ENCODE data around the gene OR6M1.

OR6M1 gene

DNA sequence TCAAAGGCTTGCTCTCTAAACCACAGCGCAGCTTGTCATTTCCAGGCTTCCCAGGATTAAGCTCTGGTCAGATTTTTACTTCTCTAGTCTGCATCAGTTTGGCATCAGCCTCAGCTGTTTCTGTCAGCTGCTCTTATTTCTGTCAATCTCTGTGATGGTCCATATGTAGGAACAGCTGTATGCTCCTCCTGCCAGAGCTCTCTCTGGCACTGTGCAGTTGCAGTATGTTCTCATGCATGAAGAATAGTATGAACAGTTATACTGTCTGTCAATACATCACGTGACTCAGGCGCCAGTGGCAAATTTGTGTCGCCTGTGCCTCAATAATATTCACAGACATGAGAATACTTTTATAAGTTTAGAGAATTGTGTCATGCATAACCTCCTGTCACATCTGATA lies 6.7 kb downstream of the OR6M1 start:
- Histone ChIP-seq H3K4me3 (ENCODE audit: insufficient read length, low read depth) (no peak overlapping the region), H3K27me3 (ENCODE audit: insufficient read depth, insufficient read length) (no peaks in the 10 kb centered on the region), H3K9ac (ENCODE audit: insufficient read length, low read depth) (no peak overlapping the region), H3K9me3 (ENCODE audit: insufficient read depth, low read length) (no peaks in the 10 kb centered on the region), H3K36me3 (ENCODE audit: insufficient read depth, insufficient read length, low read length) (no peaks in the 10 kb centered on the region), H3K4me1 (ENCODE audit: insufficient read depth, insufficient read length) (no peaks in the 10 kb centered on the region)
- TF ChIP-seq SUZ12 (IDR thresholded peaks at IDR 0.05; ENCODE audit: extremely low read depth, insufficient read depth, insufficient read length) (no peak), YY1 (IDR thresholded peaks at IDR 0.05; ENCODE audit: insufficient read depth, insufficient read length) (no peak), ZNF274 (IDR thresholded peaks at IDR 0.05; ENCODE audit: low read depth, low read length) (no peak)
- DNase-seq (ENCODE audit: low read depth, low spot score) = no peak

DNA sequence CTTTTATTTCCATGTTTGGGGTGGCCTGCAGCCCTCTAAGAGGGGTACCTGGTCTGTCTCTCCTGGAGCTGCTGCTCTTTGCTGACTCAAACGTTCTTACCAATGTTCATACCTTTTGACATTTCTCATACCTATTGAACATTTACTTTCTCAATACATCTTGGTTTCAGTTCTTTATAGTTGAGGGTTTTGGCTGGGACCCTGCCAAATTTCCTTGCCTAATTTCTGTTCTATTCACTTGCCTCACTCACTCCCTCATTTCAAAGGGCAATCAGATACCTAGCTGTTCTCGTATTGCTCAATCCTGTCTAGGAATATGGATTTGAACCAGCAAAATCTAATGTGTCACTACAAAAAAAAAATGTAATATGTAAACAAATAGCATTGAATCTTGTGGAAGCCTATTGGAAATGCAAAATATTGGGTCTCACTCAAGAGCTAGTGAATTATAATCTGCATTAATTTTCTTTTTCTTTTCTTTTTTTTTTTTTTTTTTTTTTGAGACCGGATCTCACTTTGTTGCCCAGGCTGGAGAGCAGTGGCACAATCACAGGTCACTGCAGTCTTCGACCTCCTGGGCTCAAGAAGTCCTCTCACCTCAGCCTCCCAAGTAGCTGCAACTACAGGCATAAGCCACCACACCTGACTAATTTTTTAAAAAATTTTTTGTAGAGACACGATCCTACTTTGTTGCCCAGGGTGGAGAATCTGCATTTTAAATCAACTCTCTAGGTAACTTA lies 7.5 kb downstream of the OR6M1 start:
- no peak for DNase-seq (ENCODE audit: low read depth, low spot score)
- Histone ChIP-seq H3K4me3 (ENCODE audit: insufficient read length, low read depth) (no peak overlapping the region), H3K4me1 (ENCODE audit: insufficient read depth, insufficient read length) (no peaks in the 10 kb centered on the region), H3K9me3 (ENCODE audit: insufficient read depth, low read length) (no peaks in the 10 kb centered on the region), H3K36me3 (ENCODE audit: insufficient read depth, insufficient read length, low read length) (no peaks in the 10 kb centered on the region), H3K9ac (ENCODE audit: insufficient read length, low read depth) (no peak overlapping the region), H3K27me3 (ENCODE audit: insufficient read depth, insufficient read length) (no peaks in the 10 kb centered on the region)
- TF ChIP-seq ZNF274 (IDR thresholded peaks at IDR 0.05; ENCODE audit: low read depth, low read length) (no peak), YY1 (IDR thresholded peaks at IDR 0.05; ENCODE audit: insufficient read depth, insufficient read length) (no peak), SUZ12 (IDR thresholded peaks at IDR 0.05; ENCODE audit: extremely low read depth, insufficient read depth, insufficient read length) (no peak)

DNA sequence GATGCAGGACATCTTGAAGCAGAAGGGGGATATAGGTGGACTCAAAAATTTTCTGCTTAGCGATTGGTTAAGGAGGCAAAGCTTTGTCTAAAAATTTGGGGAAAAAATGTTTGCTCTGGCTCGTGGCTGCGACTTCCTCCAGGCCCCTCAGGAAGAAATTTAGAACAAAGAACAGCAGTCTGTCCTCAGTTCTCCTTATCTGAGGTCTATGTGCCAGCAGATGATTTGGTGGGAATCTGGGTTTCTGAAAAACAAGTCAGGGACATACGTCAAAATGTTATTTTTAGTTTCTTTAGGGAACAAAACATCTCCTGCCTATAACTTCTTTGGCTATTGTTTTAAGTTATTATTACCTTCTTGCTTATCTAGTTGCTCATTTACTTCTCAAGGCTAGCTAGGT lies 8.1 kb downstream of the OR6M1 start:
- Histone ChIP-seq H3K27me3 (ENCODE audit: insufficient read depth, insufficient read length) (no peaks in the 10 kb centered on the region), H3K9me3 (ENCODE audit: insufficient read depth, low read length) (no peaks in the 10 kb centered on the region), H3K9ac (ENCODE audit: insufficient read length, low read depth) (no peak overlapping the region), H3K4me1 (ENCODE audit: insufficient read depth, insufficient read length) (no peaks in the 10 kb centered on the region), H3K36me3 (ENCODE audit: insufficient read depth, insufficient read length, low read length) (no peaks in the 10 kb centered on the region), H3K4me3 (ENCODE audit: insufficient read length, low read depth) (no peak overlapping the region)
- TF ChIP-seq SUZ12 (IDR thresholded peaks at IDR 0.05; ENCODE audit: extremely low read depth, insufficient read depth, insufficient read length) = no peak
- TF ChIP-seq YY1 (IDR thresholded peaks at IDR 0.05; ENCODE audit: insufficient read depth, insufficient read length) = no peak
- TF ChIP-seq ZNF274 (IDR thresholded peaks at IDR 0.05; ENCODE audit: low read depth, low read length) = no peak
- DNase-seq (ENCODE audit: low read depth, low spot score) = no peak

DNA sequence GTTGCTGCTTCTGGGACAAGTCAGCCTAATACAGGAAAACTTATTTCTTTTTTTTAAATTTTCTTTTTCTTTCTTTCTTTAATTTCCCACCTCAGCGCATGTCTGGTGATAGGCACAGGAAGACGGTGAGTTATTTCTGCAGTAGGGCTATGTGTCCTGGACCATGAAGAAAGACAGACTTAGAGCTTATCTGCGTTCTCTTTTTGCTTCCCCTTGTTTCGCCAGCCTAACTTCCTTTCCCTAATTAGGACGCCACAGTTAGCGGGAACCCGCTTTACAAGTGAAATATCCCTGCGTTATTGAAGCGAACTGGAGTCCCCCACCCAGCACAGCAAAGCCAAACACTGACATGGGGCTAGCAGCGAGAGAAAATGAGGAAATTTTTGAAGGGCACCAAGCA lies 8.6 kb downstream of the OR6M1 start:
- no peak overlapping the region for H3K9ac ChIP-seq (ENCODE audit: insufficient read length, low read depth)
- DNase-seq (ENCODE audit: low read depth, low spot score) = no peak
- no peak overlapping the region for H3K4me3 ChIP-seq (ENCODE audit: insufficient read length, low read depth)
- TF ChIP-seq ZNF274 (IDR thresholded peaks at IDR 0.05; ENCODE audit: low read depth, low read length) (no peak), SUZ12 (IDR thresholded peaks at IDR 0.05; ENCODE audit: extremely low read depth, insufficient read depth, insufficient read length) (no peak), YY1 (IDR thresholded peaks at IDR 0.05; ENCODE audit: insufficient read depth, insufficient read length) (no peak)
- H3K4me1 ChIP-seq (ENCODE audit: insufficient read depth, insufficient read length) = no peaks in the 10 kb centered on the region
- no peaks in the 10 kb centered on the region for H3K9me3 ChIP-seq (ENCODE audit: insufficient read depth, low read length)
- H3K36me3 ChIP-seq (ENCODE audit: insufficient read depth, insufficient read length, low read length) = no peaks in the 10 kb centered on the region
- no peaks in the 10 kb centered on the region for H3K27me3 ChIP-seq (ENCODE audit: insufficient read depth, insufficient read length)

DNA sequence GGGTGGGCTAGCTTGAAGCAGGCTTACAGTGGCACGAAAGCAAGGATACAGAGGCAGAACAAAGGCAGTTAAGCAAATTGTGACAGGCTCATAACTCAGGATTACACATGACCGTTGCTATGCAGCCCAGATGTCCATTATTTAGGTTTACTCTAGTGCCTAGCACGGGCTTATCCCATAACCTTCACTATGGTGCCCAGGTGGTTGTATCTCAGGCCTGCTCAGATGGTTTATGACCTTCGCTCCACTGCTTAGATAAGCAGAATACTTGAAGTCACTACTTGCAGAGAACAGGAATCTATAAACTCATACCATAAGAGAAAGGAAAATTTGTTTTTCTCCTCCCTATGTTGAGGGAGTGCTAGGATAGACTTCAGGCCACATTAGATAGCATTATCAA lies 9.0 kb downstream of the OR6M1 start:
- H3K4me1 ChIP-seq (ENCODE audit: insufficient read depth, insufficient read length) = no peaks in the 10 kb centered on the region
- no peak for DNase-seq (ENCODE audit: low read depth, low spot score)
- H3K27me3 ChIP-seq (ENCODE audit: insufficient read depth, insufficient read length) = no peaks in the 10 kb centered on the region
- H3K4me3 ChIP-seq (ENCODE audit: insufficient read length, low read depth) = no peak overlapping the region
- no peaks in the 10 kb centered on the region for H3K36me3 ChIP-seq (ENCODE audit: insufficient read depth, insufficient read length, low read length)
- no peak overlapping the region for H3K9ac ChIP-seq (ENCODE audit: insufficient read length, low read depth)
- no peaks in the 10 kb centered on the region for H3K9me3 ChIP-seq (ENCODE audit: insufficient read depth, low read length)
- TF ChIP-seq YY1 (IDR thresholded peaks at IDR 0.05; ENCODE audit: insufficient read depth, insufficient read length) = no peak
- TF ChIP-seq ZNF274 (IDR thresholded peaks at IDR 0.05; ENCODE audit: low read depth, low read length) = no peak
- no peak for TF ChIP-seq SUZ12 (IDR thresholded peaks at IDR 0.05; ENCODE audit: extremely low read depth, insufficient read depth, insufficient read length)

DNA sequence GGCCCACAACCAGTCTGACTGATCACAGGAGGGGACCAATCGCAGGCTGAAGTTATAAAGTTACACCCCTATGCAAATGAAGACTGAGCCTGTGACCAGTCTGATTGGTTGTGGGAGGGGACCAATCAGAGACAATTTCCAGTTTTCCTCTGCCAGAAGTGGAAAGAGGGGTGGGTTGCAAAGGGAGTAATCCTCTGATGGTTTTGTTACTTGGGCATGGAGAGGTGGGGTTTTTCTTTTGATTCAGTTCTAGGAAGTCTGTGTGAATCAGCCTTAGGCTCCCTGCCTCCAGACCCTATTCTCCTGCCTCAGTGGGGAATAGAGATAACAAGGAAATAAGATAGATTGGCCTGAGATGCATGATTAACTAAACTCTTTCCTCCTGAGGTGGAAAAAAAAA lies 9.9 kb downstream of the OR6M1 start:
- H3K27me3 ChIP-seq (ENCODE audit: insufficient read depth, insufficient read length) = no peaks in the 10 kb centered on the region
- H3K9me3 ChIP-seq (ENCODE audit: insufficient read depth, low read length) = peaks cover 6% of the 10 kb centered on the region; the same call in 1 of the 2 replicates
- H3K9ac ChIP-seq (ENCODE audit: insufficient read length, low read depth) = no peak overlapping the region
- no peak for DNase-seq (ENCODE audit: low read depth, low spot score)
- no peaks in the 10 kb centered on the region for H3K36me3 ChIP-seq (ENCODE audit: insufficient read depth, insufficient read length, low read length)
- TF ChIP-seq SUZ12 (IDR thresholded peaks at IDR 0.05; ENCODE audit: extremely low read depth, insufficient read depth, insufficient read length) (no peak), ZNF274 (IDR thresholded peaks at IDR 0.05; ENCODE audit: low read depth, low read length) (no peak), YY1 (IDR thresholded peaks at IDR 0.05; ENCODE audit: insufficient read depth, insufficient read length) (no peak)
- H3K4me3 ChIP-seq (ENCODE audit: insufficient read length, low read depth) = no peak overlapping the region
- no peaks in the 10 kb centered on the region for H3K4me1 ChIP-seq (ENCODE audit: insufficient read depth, insufficient read length)

DNA sequence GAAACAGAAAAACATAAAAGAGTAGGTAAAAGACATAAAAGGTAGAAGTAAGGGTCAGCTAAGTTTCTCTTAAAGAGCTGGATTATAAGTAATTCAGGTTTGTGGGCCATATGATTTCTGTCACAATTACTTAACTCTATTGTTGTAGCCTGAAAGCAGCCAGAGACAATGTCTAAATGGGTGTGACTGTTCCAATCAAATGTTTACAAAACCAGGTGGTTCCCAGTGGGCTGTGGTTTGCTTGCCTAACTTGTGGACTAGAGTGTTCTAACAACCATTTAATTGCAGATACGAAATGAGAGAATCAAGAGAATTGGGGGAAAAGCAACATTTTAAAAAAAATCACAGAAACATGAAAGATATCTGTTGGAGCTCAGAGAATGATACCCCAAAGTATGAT lies 22.6 kb downstream of the OR6M1 start:
- H3K4me3 ChIP-seq (ENCODE audit: insufficient read length, low read depth) = no peak overlapping the region
- H3K9ac ChIP-seq (ENCODE audit: insufficient read length, low read depth) = no peak overlapping the region
- no peaks in the 10 kb centered on the region for H3K27me3 ChIP-seq (ENCODE audit: insufficient read depth, insufficient read length)
- no peaks in the 10 kb centered on the region for H3K9me3 ChIP-seq (ENCODE audit: insufficient read depth, low read length)
- H3K36me3 ChIP-seq (ENCODE audit: insufficient read depth, insufficient read length, low read length) = no peaks in the 10 kb centered on the region
- peaks cover 2% of the 10 kb centered on the region for H3K4me1 ChIP-seq (ENCODE audit: insufficient read depth, insufficient read length)
- TF ChIP-seq SUZ12 (IDR thresholded peaks at IDR 0.05; ENCODE audit: extremely low read depth, insufficient read depth, insufficient read length) (no peak), ZNF274 (IDR thresholded peaks at IDR 0.05; ENCODE audit: low read depth, low read length) (no peak), YY1 (IDR thresholded peaks at IDR 0.05; ENCODE audit: insufficient read depth, insufficient read length) (no peak)
- no peak for DNase-seq (ENCODE audit: low read depth, low spot score)

All from NT2/D1 (cell line).